ENCODE data around the gene CNKSR3. TPM values are rescaled to one million over a fixed set of nuclear protein-coding genes. Genes with fewer than 3 reads are reported as not detected.

The CNKSR3 gene
- total RNA-seq, 6 donors from 2014 or later, result 2.1 to 14.3 (median 7.5) TPM

DNA sequence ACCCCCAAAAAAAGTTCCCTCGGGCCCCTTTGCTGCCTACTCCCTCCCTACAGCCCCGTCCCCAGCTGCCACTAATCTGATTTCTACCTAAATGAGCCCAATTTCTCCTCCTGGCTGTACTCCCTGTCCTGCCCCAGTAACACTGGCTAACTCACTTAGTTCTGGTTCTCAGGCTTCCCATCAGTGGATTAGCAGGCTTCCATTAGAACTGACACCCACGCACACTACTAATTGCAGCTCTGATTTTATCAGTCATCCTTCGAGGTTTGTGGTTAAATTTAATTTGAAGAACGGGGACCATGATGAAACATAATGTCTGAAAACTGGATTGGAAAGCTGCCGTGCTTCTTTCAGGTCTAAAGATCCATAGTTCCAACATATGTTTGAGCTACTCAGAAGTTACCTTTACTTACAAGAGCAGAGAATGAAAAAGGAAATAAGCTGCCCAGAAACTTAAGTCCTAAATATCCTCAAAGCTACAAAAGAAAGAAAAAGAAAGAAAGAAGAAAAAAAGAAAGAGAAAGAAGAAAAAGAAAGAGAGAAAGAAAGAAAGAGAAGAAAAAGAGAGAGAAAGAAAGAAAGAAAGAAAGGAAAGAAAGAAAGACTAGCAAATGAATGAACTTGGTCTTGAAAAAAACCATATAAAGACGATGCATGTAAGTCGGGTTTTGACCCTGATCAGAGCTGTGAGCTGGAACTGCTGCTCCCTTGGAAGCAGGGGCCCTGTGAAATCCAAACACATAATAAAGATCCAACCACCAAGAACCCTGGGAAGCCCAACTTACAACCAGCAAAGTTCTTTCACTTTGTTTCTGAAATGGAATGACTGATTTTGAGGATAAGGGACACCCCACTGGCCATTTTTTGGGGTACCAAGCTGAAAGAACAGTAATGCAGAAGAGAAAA is 51.7 kb downstream of the CNKSR3 start:
- H3K9me3 ChIP-seq, result no peaks in the 10 kb centered on the region
- no peak for DNase-seq
- H3K27me3 ChIP-seq, result no peaks in the 10 kb centered on the region
- WGBS, 2 donors, result 73 to 74% methylated on average over 8 of the region's 8 CpGs
- no peak overlapping the region for H3K27ac ChIP-seq
- H3K4me3 ChIP-seq, result no peak overlapping the region
- H3K4me1 ChIP-seq, result peaks cover 0 to 4% (median 0%) of the 10 kb centered on the region in 4 donors
- H3K36me3 ChIP-seq, result no peaks in the 10 kb centered on the region
- no peak for ATAC-seq (ENCODE audit: low FRiP score in 2 of 2)
- TF ChIP-seq POLR2AphosphoS5 (IDR thresholded peaks at IDR 0.05) (no peak), CTCF (IDR thresholded peaks at IDR 0.05) (no peak), POLR2A (IDR thresholded peaks at IDR 0.05) (no peak), EP300 (IDR thresholded peaks at IDR 0.05) (no peak)

GRCh38 chr6:154457881-154458284 is 52.6 kb downstream of the CNKSR3 start:
- no peak for ATAC-seq (ENCODE audit: low FRiP score in 2 of 2)
- Histone ChIP-seq H3K36me3 (no peaks in the 10 kb centered on the region), H3K4me3 (no peak overlapping the region), H3K4me1 (peaks cover 0 to 4% (median 0%) of the 10 kb centered on the region in 4 donors), H3K27me3 (no peaks in the 10 kb centered on the region), H3K9me3 (no peaks in the 10 kb centered on the region), H3K27ac (no peak overlapping the region)
- 84 to 86% methylated on average over 5 of the region's 5 CpGs for WGBS, 2 donors
- no peak for TF ChIP-seq POLR2AphosphoS5 (IDR thresholded peaks at IDR 0.05)
- no peak for TF ChIP-seq EP300 (IDR thresholded peaks at IDR 0.05)
- TF ChIP-seq POLR2A (IDR thresholded peaks at IDR 0.05), result no peak
- TF ChIP-seq CTCF (IDR thresholded peaks at IDR 0.05), result no peak
- no peak for DNase-seq

DNA sequence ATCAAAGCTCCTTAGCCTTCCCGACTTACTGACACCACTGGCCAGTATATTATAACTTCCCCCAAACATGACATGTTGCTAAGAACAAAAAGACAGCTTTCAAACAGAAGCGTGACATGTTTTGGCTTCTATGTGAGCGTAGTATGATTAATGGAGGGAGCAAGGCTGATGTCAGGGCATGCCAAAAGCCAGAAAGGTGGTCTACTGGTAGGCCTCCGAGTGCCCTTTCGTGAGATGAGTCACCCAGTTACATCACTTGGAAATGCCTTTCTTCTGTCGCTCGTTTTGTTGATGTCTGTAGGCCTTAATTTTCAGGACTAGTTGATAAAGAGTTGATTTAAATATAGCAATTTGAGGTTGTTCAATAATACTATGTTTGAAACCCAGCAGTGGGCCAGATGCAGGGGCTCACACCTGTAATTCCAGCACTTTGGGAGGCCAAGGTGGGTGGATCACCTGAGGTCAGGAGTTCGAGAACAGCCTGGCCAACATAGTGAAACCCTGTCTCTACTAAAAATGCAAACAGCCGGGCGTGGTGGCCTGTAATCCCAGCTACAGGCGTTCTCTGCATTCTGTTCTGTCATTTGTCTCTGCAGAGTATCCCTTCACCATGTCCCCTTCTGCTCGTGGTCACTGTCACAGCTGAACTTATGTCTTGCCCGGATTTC is 53.3 kb downstream of the CNKSR3 start:
- Histone ChIP-seq H3K27me3 (no peaks in the 10 kb centered on the region), H3K4me3 (no peak overlapping the region), H3K9me3 (no peaks in the 10 kb centered on the region), H3K36me3 (no peaks in the 10 kb centered on the region), H3K4me1 (no peaks in the 10 kb centered on the region), H3K27ac (no peak overlapping the region)
- TF ChIP-seq CTCF (IDR thresholded peaks at IDR 0.05), result no peak
- TF ChIP-seq POLR2AphosphoS5 (IDR thresholded peaks at IDR 0.05), result no peak
- no peak for TF ChIP-seq EP300 (IDR thresholded peaks at IDR 0.05)
- no peak for TF ChIP-seq POLR2A (IDR thresholded peaks at IDR 0.05)
- DNase-seq, result no peak
- 87 to 93% methylated on average over 13 of the region's 13 CpGs for WGBS, 2 donors
- ATAC-seq (ENCODE audit: low FRiP score in 2 of 2), result no peak

- no peak for ATAC-seq (ENCODE audit: low FRiP score in 2 of 2)
- H3K36me3 ChIP-seq, result peaks cover 0 to 2% (median 0%) of the 10 kb centered on the region in 4 donors
- no peak for TF ChIP-seq POLR2AphosphoS5 (IDR thresholded peaks at IDR 0.05)
- no peak for TF ChIP-seq POLR2A (IDR thresholded peaks at IDR 0.05)
- no peak for TF ChIP-seq CTCF (IDR thresholded peaks at IDR 0.05)
- no peak for TF ChIP-seq EP300 (IDR thresholded peaks at IDR 0.05)
- no peak for DNase-seq
- WGBS, 2 donors, result 71 to 75% methylated on average over 2 of the region's 2 CpGs
- H3K27ac ChIP-seq, result no peak overlapping the region
- H3K4me3 ChIP-seq, result no peak overlapping the region
- no peaks in the 10 kb centered on the region for H3K27me3 ChIP-seq
- no peaks in the 10 kb centered on the region for H3K9me3 ChIP-seq
- H3K4me1 ChIP-seq, result peaks cover under 1 to 5% (median 3%) of the 10 kb centered on the region in 4 donors
Measured at GRCh38 chr6:154453329-154453728, 57.2 kb downstream of the CNKSR3 start.
